Heart left ventricle (tissue), 16 donors: ENCODE measurements around the gene AP4M1. TPM values are rescaled to one million over a fixed set of nuclear protein-coding genes. Genes with fewer than 3 reads are reported as not detected.

ENCODE experiments used
- ATAC-seq, 4 donors: fragments of 200-7000 bp; cut with Tn5 transposase; one replicate each; pipeline ENCODE4 v1.9.1; 2020 to 2022; ENCODE audit warnings: moderate library complexity in 4 of 4, mild to moderate bottlenecking in 3 of 4, moderate number of reproducible peaks in 1 of 4
- DNase-seq, 5 donors: peaks; one replicate each; pipeline ENCODE4 v3.0.0-alpha.2; 2020
- H3K27ac ChIP-seq, 12 donors: fragments of 200-600 bp; sonication (generic) in 4 of 12; one replicate each; pipeline versions ENCODE4 v1.5.0 to v1.8.0; 2016 to 2022; ENCODE audit warnings: mild to moderate bottlenecking in 2 of 12
- H3K27me3 ChIP-seq, 9 donors: fragments of 200-600 bp; sonication (generic) in 2 of 9; one replicate each; pipeline versions ENCODE4 v1.5.1 to v1.8.0; 2016 to 2022; ENCODE audit warnings: mild to moderate bottlenecking in 3 of 9
- H3K36me3 ChIP-seq, 9 donors: fragments of 200-600 bp; sonication (generic) in 2 of 9; one replicate each; pipeline versions ENCODE4 v1.5.0 to v1.8.0; 2018 to 2022; ENCODE audit warnings: mild to moderate bottlenecking in 2 of 9
- H3K4me1 ChIP-seq, 12 donors: fragments of 200-600 bp; sonication (generic) in 4 of 12; one replicate each; pipeline versions ENCODE4 v1.5.0 to v1.8.0; 2016 to 2022; ENCODE audit warnings: mild to moderate bottlenecking in 3 of 12
- H3K4me3 ChIP-seq, 12 donors: fragments of 200-600 bp; sonication (generic) in 4 of 12; one replicate each; pipeline versions ENCODE4 v1.5.0 to v1.8.0; 2017 to 2022; ENCODE audit warnings: mild to moderate bottlenecking in 9 of 12, moderate library complexity in 4 of 12
- H3K9me3 ChIP-seq, 12 donors: fragments of 200-600 bp; sonication (generic) in 4 of 12; one replicate each; pipeline versions ENCODE4 v1.5.0 to v1.8.0; 2016 to 2022; ENCODE audit warnings: mild to moderate bottlenecking in 1 of 12
- CTCF ChIP-seq, 12 donors: fragments of 200-600 bp; sonication (generic) in 4 of 12; IDR thresholded peaks; one replicate each; pipeline versions ENCODE4 v1.5.0 to v1.8.0; 2018 to 2022; ENCODE audit warnings: antibody characterized with exemption in 12 of 12, mild to moderate bottlenecking in 5 of 12
- POLR2A ChIP-seq, 2 donors: fragments of 450-650 bp; IDR thresholded peaks; one replicate each; pipeline ENCODE4 v1.6.1; 2017; ENCODE audit warnings: antibody characterized with exemption in 2 of 2, mild to moderate bottlenecking in 2 of 2, moderate library complexity in 2 of 2
- WGBS, 4 donors: extraction: QIAGEN DNeasy Blood & Tissue Kit in 2 of 4; methylation state at CpG; one replicate each; pipeline versions ENCODE4 v1.1.5 to v1.1.7; 2013 to 2018; 5-methylcytosine and 5-hydroxymethylcytosine counted together
- intact Hi-C, 10 donors: fragments of 100-400 bp; cut with DNase I; formaldehyde crosslinking; loops; one replicate each; pipeline versions ENCODE4 v1.11.1 to v1.14.2; 2022
- polyA plus RNA-seq, 2 donors: library from polyadenylated mRNA; stranded (reverse); fragments of 200-250 nt; gene quantifications; one replicate each; pipeline ENCODE4 v1.2.3, GENCODE V29; 2013
- total RNA-seq, 9 donors: library from RNA; depleted of rRNA in 2 of 9; stranded (reverse); fragments of >200 nt in 2 of 9; fragmentation: NEBNext Ultra II Directional in 3 of 9; extraction: Animal tissue kit (Norgen Biotek cat#: 25700) in 3 of 9; gene quantifications; one replicate each; pipeline versions ENCODE4 v1.1.0 to v1.2.4, GENCODE V29; 2016 to 2023
- donor health status: ischemic (EF 13 %, LVEDD 7.1; RV severe dilation, severe dysfunction).
- donor health status: healthy with polysubstance abuse.
- donor health status: DM: no; HTN: yes; CAD: no.
- donor health status: DM: no; HTN: no; CAD: no.
- donor health status: ischemic (EF 25% LVEDD 6.9; RV normal size, moderate dysfunction).
- donor health status: ischemic (EF 25% LVEDD 5.7; RV mildly dilated, moderate dysfunction).
- donor health status: healthy.
- donor health status: DM: yes; HTN: yes; CAD: no.
- donor health status: ischemic (EF 35%, LVEDD 5.7; RV mildly dilated, moderate dysfunction).
- donor health status: nonischemic (EF 11% LVEDD 7.7; RV severe dilation, severe dysfunction).
- donor health status: DM: yes; HTN: yes; CAD: no.
- donor health status: PGD.
- donor health status: ischemic (EF 29% LVEDD 5.4; RV normal size, mild dysfunction).
- donor health status: nonischemic (EF 23%, LVEDD 6.1; RV moderate dilation, normal function).

The AP4M1 gene
- total and polyA plus RNA-seq, 11 donors: 8.9 to 19.3 (median 12.3) TPM

DNA sequence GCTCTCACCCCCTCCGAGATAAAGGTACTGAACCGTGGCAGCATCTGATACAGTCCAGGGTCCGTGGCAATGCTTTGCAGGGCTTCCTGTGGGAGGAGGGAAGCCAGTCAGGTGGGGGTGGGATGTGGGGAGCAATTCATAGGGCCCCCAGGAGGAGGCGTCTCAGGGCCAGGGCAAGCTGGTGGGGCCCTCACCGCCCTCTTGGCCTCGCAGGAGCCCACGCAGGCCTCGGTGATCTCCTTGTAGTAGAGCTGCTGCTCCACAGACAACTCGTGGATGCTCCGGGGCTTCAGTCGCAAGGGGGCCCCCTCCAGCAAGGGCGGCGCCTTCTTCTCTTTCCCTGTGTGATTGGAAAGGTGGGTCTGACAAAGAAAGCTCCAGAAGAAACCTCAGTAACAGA lies 10.5 kb downstream of the AP4M1 start:
- no peak for DNase-seq
- no peak overlapping the region for H3K27ac ChIP-seq
- H3K9me3 ChIP-seq: no peaks in the 10 kb centered on the region
- no peaks in the 10 kb centered on the region for H3K27me3 ChIP-seq
- intact Hi-C loops: no loop called here
- H3K36me3 ChIP-seq: peaks cover 0 to 81% (median 70%) of the 10 kb centered on the region in 9 donors
- no peak overlapping the region for H3K4me3 ChIP-seq
- ATAC-seq: no peak
- TF ChIP-seq POLR2A (IDR thresholded peaks at IDR 0.05): no peak
- no peak for TF ChIP-seq CTCF (IDR thresholded peaks at IDR 0.05)
- 86 to 90% (median 88%) methylated on average over 10 to 13 of the region's 13 CpGs for WGBS, 4 donors
- no peaks in the 10 kb centered on the region for H3K4me1 ChIP-seq

DNA sequence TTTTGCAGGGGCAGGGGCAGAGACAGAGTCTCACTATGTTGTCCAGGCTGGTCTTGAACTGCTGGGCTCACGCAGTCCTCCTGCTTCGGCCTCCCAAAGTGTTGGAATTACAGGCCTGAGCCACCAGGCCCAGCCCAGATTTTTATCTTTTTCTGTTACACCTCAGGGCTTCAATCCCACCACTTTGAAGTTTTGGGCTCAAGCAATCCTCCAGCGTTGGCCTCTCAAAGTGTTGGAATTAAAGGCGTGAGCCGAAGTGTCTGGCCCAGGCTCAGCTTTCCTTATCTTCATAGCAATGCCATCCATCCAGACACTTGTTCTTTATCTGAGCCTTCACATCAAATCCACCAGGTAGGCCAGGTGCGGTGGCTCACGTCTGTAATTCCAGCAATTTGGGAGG lies 13.6 kb downstream of the AP4M1 start:
- 87 to 89% (median 89%) methylated on average over 7 of the region's 7 CpGs for WGBS, 4 donors
- Histone ChIP-seq H3K27me3 (no peaks in the 10 kb centered on the region), H3K4me1 (peaks cover 0 to 11% (median 8%) of the 10 kb centered on the region in 12 donors), H3K4me3 (no peak overlapping the region), H3K36me3 (peaks cover 0 to 50% (median 40%) of the 10 kb centered on the region in 9 donors), H3K27ac (no peak overlapping the region), H3K9me3 (no peaks in the 10 kb centered on the region)
- intact Hi-C loops: no loop called here
- DNase-seq: no peak
- ATAC-seq: no peak
- TF ChIP-seq CTCF (IDR thresholded peaks at IDR 0.05): no peak
- TF ChIP-seq POLR2A (IDR thresholded peaks at IDR 0.05): no peak

DNA sequence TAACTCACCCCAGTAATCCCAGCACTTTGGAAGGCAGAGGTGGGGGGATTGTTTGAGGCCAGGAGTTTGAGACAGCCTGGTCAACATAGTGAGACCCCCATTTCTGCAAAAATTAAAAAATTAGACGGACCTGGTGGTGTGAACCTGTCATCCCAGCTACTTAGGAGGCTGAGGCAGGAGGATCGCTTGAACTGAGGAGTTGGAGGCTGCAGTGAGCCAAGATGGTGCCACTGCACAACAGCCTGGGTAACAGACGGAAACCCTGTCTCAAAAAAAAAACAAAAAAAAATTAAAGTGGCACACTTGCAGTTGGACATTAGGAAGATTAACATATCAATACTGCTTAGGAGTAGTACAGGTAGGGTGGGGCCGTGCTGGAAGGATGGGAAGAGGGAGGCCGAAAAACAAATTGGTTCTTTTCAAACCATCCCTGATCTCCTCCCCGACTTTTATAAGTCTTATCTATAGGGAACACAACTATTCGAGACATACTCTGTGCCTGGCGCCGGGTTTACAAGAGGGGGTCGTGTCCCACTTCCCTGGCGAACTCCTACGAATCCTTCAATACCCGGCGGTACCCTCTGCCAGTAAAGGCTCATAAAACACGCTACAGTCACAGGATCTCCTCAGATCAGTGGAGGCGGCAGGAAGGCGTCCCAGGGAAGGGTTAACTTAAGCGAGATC lies 17.1 kb downstream of the AP4M1 start:
- intact Hi-C loops: loop anchor here in 3 of 10 donors (1.0 to 2.0 kb wide), 3 partner anchors 9 to 18 kb away; partner anchors contain the start of genes AP4M1 (in 3 of the 3) and MCM7 (in 3 of the 3)
- H3K27me3 ChIP-seq: no peaks in the 10 kb centered on the region
- H3K36me3 ChIP-seq: peaks cover 0 to 19% (median 5%) of the 10 kb centered on the region in 9 donors
- H3K9me3 ChIP-seq: no peaks in the 10 kb centered on the region
- ATAC-seq (no peak), DNase-seq (no peak)
- H3K4me1 ChIP-seq: peaks cover 0 to 21% (median 16%) of the 10 kb centered on the region in 12 donors
- H3K27ac ChIP-seq: peak overlapping the region in 9 of 12 donors; percentile 85 to 98 (median 89)
- H3K4me3 ChIP-seq: peak overlapping the region; percentile 22 to 89 (median 78)
- TF ChIP-seq CTCF (IDR thresholded peaks at IDR 0.05) (no peak), POLR2A (IDR thresholded peaks at IDR 0.05) (no peak)
- WGBS, 4 donors: 21 to 26% (median 24%) methylated on average over 18 of the region's 18 CpGs

DNA sequence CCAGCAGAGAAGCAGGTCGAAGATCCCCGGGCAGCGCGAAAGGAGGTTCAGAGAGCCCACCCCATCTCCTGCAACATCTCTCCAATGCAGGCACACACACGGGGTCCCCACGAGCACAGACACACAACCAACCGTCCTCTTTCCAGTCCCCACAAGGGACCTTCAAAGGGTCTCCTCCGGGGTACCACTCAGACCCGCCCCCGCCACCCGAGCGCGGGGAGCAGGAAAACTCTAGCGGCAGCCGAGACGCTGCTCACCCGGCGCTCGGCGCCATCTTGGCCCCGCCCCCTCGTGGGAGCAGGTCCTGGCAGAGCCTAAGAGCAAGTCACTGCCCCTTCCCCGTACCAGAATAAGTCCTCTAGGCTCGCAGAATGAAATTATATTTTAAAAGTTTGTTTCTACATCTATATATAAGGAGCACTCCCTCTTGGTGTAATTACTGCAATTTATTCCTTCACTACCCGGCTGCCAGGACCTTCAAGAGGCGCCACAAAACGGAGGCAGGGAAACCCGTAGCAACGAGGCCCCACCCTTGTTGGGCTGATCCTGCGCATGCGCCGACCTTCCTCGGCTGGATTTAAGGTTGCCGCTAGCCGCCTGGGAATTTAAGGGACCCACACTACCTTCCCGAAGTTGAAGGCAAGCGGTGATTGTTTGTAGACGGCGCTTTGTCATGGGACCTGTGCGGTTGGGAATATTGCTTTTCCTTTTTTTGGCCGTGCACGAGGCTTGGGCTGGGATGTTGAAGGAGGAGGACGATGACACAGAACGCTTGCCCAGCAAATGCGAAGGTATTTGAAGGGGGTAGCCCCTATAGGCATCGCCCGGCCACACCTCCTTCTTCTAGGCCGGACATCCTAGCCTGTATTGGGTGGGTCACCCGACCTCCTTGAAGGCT lies 17.9 kb downstream of the AP4M1 start, which contains the start of the genes CNPY4 and TAF6:
TSS of gene CNPY4 (plus strand) at position 563 of the 898 bp plus-strand sequence. CDS start at position 674, 111 bp downstream.
TSS of gene TAF6 (minus strand) at position 287 of the 898 bp plus-strand sequence. CDS start 5,149 bp downstream, outside the sequence.
- peak in 1 of 12 donors; percentile 6 for TF ChIP-seq CTCF (IDR thresholded peaks at IDR 0.05)
- TF ChIP-seq POLR2A (IDR thresholded peaks at IDR 0.05): peak in 1 of 2 donors; percentile 61
- intact Hi-C loops: loop anchor here in 3 of 10 donors (1.0 to 2.0 kb wide), 3 partner anchors 8 to 19 kb away; partner anchors contain the start of genes AP4M1 (in 3 of the 3) and MCM7 (in 3 of the 3)
- peak; percentile 90 to 97 (median 94) for ATAC-seq
- DNase-seq: peak; percentile 96 to 98 (median 97)
- H3K9me3 ChIP-seq: no peaks in the 10 kb centered on the region
- 0 to 1% (median 0%) methylated on average over 29 to 49 of the region's 49 CpGs for WGBS, 4 donors
- peak within 1 kb of the TSS; percentile 48 to 89 (median 78) for H3K4me3 ChIP-seq
- H3K27me3 ChIP-seq: no peaks in the 10 kb centered on the region
- peak within 1 kb of the TSS; percentile 83 to 98 (median 88) for H3K27ac ChIP-seq
- peaks cover 0 to 11% (median 0%) of the 10 kb centered on the region in 9 donors for H3K36me3 ChIP-seq
- peaks cover 0 to 21% (median 16%) of the 10 kb centered on the region in 12 donors for H3K4me1 ChIP-seq
